ENCODE results near the gene ADCY10. TPM values are rescaled to one million over a fixed set of nuclear protein-coding genes. Genes with fewer than 3 reads are reported as not detected.
"Not testable (repeated sequence)": the region's sequence is repeated elsewhere in the genome, so short reads cannot be mapped to it uniquely, and the experiment has no call there.

Gene ADCY10, protein sequence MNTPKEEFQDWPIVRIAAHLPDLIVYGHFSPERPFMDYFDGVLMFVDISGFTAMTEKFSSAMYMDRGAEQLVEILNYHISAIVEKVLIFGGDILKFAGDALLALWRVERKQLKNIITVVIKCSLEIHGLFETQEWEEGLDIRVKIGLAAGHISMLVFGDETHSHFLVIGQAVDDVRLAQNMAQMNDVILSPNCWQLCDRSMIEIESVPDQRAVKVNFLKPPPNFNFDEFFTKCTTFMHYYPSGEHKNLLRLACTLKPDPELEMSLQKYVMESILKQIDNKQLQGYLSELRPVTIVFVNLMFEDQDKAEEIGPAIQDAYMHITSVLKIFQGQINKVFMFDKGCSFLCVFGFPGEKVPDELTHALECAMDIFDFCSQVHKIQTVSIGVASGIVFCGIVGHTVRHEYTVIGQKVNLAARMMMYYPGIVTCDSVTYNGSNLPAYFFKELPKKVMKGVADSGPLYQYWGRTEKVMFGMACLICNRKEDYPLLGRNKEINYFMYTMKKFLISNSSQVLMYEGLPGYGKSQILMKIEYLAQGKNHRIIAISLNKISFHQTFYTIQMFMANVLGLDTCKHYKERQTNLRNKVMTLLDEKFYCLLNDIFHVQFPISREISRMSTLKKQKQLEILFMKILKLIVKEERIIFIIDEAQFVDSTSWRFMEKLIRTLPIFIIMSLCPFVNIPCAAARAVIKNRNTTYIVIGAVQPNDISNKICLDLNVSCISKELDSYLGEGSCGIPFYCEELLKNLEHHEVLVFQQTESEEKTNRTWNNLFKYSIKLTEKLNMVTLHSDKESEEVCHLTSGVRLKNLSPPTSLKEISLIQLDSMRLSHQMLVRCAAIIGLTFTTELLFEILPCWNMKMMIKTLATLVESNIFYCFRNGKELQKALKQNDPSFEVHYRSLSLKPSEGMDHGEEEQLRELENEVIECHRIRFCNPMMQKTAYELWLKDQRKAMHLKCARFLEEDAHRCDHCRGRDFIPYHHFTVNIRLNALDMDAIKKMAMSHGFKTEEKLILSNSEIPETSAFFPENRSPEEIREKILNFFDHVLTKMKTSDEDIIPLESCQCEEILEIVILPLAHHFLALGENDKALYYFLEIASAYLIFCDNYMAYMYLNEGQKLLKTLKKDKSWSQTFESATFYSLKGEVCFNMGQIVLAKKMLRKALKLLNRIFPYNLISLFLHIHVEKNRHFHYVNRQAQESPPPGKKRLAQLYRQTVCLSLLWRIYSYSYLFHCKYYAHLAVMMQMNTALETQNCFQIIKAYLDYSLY (N-terminal part only)
- not detected for polyA plus RNA-seq (2013, experiment 1 of 2; ENCODE audit: insufficient read length)
- polyA plus RNA-seq (2013, experiment 2 of 2; ENCODE audit: insufficient read length): not detected

DNA sequence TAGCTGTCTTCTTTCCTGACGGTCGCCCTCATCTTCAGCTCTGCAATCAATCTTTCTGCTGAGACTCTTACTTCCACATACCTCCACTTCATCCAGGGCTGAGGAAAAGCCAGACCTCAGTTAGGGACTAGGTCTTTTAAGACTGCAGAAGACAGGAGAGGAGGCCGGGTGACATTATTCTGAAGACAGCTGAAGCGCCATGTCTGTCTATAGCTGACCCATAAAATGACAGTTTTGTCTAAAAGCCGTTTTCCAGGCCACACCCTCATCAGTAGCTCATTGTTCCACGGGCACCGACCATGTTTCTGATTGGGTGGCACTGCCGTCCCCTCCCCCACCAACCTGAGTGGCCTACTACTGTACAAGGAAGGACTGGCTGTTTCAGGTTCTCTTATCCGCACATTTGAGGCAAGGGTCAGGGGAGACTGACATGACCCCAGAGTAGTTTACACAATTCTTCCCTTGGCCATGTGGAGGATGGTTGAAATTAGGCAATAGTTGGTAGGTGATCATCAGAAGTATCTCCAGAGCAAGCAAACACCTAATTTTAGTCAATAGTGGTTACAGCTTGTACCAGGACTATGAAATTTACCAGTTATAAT lies at the start of gene ADCY10:
Gene ADCY10 (minus strand): TSS at position 240 of the 602 bp plus-strand sequence. CDS start 8,994 bp downstream, outside the sequence.
- no peak for DNase-seq

GRCh38 chr1:167957710-167958109 lies 43.8 kb upstream of the ADCY10 start:
- no peak for DNase-seq

GRCh38 chr1:167955915-167956314 lies 42.0 kb upstream of the ADCY10 start:
- DNase-seq: no peak

DNA sequence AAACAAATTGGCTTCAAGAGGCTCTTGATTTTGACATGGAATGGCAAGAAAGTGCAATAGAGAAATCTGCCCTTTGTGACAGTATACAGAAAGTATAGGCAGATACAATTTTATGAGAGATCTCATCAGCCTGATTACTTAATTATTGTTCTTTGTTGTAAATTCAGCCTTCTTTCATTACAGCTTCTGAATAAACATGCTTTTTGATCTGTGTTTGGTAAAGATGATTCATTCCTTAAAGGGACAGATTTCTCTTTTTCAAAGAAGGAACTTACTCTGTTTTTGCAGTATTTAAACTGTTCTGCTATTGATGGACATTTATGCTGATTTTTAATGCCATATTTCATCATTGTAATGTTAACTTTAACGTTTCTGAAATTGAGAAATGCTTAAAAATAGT lies 36.6 kb upstream of the ADCY10 start:
- DNase-seq: no peak

- DNase-seq: no peak
Observed at GRCh38 chr1:167949785-167950184, 35.9 kb upstream of the ADCY10 start.

- no peak for DNase-seq
Observed at GRCh38 chr1:167947733-167948132, 33.8 kb upstream of the ADCY10 start.

- no peak for DNase-seq
Observed at GRCh38 chr1:167943541-167943940, 29.6 kb upstream of the ADCY10 start.

- DNase-seq: no peak
Observed at GRCh38 chr1:167940264-167940663, 26.3 kb upstream of the ADCY10 start.

DNA sequence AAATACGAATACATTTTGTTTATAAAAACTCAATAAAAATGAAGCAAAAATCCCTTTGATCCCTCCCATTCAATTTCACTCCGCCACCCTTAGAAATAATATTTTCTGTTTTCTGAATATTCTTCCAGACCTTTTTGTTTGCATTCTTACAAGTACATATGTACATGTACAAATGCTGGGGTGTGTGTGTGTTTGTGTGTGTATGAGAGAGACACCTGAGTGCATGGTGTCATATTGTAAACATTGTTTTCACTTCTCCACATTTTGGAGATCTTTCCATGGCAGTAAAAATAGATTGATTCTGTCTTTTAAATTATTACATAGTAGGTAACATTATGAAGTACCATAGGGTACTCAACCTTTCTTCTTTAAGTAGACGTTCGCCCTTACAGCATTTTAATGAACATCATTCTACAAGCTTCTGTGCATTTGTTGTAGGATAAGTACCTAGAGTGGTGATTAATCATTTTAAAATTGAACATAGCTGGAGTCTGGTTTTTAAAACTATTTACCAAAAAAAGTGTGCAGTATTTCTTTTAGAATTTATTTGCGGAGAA lies 24.2 kb upstream of the ADCY10 start:
- no peak for DNase-seq

DNA sequence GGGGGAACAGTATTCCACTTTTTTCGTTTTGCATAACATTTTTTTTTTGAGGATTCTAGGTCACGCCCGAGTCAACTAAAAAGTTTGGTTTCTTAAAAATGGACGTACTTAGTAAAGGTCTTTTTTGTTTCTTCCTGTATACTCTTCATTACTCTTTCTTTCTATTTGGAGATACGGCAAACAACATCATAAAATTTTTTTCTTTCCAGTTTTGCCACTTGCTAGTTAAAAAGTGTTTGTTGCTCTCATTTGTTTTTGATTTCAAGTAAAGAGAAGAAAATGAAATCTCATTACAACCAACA lies 23.7 kb upstream of the ADCY10 start:
- no peak for DNase-seq

DNA sequence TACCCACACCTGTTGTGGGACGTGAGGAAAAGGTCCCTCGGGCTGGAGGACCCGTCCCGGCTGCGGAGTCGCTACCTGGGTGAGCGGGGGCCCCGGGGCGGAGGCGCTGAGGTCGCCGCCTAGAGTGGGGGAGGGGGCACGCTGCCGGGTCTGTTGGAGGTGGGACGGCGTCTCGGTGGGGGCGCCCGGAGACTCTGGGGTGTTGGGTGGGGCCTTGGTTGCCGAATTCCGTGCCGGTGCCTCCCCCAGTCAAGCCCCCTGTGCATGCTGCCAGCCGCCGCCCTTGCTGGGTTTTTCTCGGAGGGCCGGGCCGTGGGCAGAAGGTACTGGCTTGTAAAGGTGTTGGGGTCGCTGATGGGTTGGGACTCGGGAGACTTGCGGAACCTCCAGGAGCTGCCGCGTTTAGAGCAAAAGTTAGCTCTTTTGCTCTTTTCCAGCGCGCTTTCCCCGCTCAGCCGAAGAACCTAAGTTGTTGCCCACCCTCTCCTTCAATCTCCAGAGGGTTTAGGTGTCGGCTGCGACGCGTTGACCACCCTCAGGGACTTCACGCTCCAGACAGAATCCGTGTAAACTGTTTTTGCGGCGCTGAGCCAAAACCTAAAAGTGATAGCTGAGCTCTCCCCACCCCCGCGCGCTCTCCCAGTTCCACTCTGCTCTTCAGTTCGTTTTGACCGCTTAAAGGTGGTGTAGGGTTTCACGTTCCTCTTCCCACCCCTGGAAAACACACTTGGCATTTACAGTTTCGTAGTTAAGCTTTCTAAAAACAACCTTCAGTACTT lies 23.2 kb upstream of the ADCY10 start, which contains the start of gene MPC2:
Gene MPC2 (minus strand): TSS at position 143 of the 779 bp plus-strand sequence. CDS start 1,231 bp downstream, outside the sequence.
- peak; percentile 71 for DNase-seq

GRCh38 chr1:167936068-167936929 lies 22.4 kb upstream of the ADCY10 start, which contains the start of gene DCAF6:
Gene DCAF6 (plus strand): TSS chr1:167936683. CDS start chr1:167936912, 229 bp downstream.
- peak; percentile 99 for DNase-seq

GRCh38 chr1:167935216-167936067 lies 21.5 kb upstream of the ADCY10 start:
- DNase-seq: peak; percentile 29

GRCh38 chr1:167934426-167935215 lies 20.7 kb upstream of the ADCY10 start:
- DNase-seq: peak; percentile 12

DNA sequence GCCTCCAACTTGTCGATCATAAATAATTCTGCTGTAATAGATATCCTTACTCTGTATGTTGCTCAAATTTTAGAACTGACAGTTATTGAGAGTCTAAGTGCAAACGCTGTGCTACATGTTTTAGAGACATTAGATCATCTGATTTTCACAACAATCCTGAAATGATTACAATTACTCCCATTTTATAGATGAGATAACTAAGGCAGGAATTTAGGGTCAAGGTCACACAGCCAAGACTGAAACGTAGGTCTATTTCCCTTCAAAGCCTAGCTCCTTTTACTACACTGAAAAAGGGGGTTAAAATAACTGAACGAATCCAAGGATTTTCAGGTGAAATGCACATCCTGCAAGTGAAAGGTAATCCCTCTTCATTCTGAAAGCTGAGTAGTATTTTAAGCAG lies 19.9 kb upstream of the ADCY10 start:
- DNase-seq: no peak

GRCh38 chr1:167929725-167930124 lies 15.8 kb upstream of the ADCY10 start:
- no peak for DNase-seq

- not testable (repeated sequence) for DNase-seq
Observed at GRCh38 chr1:167928919-167929318, 15.0 kb upstream of the ADCY10 start.

GRCh38 chr1:167928457-167928852 lies 14.5 kb upstream of the ADCY10 start:
- DNase-seq: no peak

Measured in fibroblast of skin of abdomen (primary cell).